NB4 (cell line): ENCODE results near the gene HMCN2.

Source experiments
- DNase-seq: peaks from one replicate; pipeline ENCODE4 v3.0.0; 2010; ENCODE audit warnings: low read depth
- H3K4me3 ChIP-seq: one replicate; pipeline ENCODE4 v1.5.1; 2011; ENCODE audit warnings: mild to moderate bottlenecking, low read depth, low read length, moderate library complexity
- MYC ChIP-seq: IDR thresholded peaks from 2 replicates; pipeline ENCODE4 v1.6.1; 2011; ENCODE audit warnings: low read depth, low read length
- POLR2A ChIP-seq: IDR thresholded peaks from 2 replicates; pipeline ENCODE4 v1.6.1; 2011; ENCODE audit warnings: mild to moderate bottlenecking; ENCODE audit not compliant: insufficient read length; ENCODE audit errors: extremely low read depth
- TF ChIP-seq, protein P1 (sequence below): IDR thresholded peaks from 2 replicates; pipeline ENCODE4 v1.6.1; 2011; ENCODE audit warnings: low read depth, low read length
- TF ChIP-seq, protein P2 (sequence below): IDR thresholded peaks from one replicate; pipeline ENCODE4 v1.5.1; 2012; ENCODE audit warnings: low read depth, low read length

The HMCN2 gene

GRCh38 chr9:130306823-130307666 is 41.5 kb downstream of the HMCN2 start:
- no peak overlapping the region for H3K4me3 ChIP-seq
- DNase-seq: no peak
- TF ChIP-seq POLR2A (no peak), MYC (no peak)
- TF ChIP-seq, protein P1, sequence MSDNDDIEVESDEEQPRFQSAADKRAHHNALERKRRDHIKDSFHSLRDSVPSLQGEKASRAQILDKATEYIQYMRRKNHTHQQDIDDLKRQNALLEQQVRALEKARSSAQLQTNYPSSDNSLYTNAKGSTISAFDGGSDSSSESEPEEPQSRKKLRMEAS: no peak
- TF ChIP-seq, protein P2, sequence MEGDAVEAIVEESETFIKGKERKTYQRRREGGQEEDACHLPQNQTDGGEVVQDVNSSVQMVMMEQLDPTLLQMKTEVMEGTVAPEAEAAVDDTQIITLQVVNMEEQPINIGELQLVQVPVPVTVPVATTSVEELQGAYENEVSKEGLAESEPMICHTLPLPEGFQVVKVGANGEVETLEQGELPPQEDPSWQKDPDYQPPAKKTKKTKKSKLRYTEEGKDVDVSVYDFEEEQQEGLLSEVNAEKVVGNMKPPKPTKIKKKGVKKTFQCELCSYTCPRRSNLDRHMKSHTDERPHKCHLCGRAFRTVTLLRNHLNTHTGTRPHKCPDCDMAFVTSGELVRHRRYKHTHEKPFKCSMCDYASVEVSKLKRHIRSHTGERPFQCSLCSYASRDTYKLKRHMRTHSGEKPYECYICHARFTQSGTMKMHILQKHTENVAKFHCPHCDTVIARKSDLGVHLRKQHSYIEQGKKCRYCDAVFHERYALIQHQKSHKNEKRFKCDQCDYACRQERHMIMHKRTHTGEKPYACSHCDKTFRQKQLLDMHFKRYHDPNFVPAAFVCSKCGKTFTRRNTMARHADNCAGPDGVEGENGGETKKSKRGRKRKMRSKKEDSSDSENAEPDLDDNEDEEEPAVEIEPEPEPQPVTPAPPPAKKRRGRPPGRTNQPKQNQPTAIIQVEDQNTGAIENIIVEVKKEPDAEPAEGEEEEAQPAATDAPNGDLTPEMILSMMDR: no peak

DNA sequence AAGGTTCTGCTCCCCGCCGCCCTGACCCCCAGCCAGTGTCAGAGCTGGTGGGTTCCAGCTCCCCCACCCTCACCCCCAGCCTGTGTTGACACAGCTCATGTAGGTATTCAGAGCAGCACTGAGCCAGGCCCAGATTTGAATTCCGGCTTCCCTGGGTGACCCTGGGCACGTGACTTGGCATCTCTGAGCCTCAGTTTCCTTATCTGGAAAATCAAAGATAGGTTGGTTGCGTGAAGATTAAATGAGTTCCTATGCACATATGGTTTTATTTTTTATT is 42.0 kb downstream of the HMCN2 start:
- no peak overlapping the region for H3K4me3 ChIP-seq
- DNase-seq: no peak
- TF ChIP-seq MYC: no peak
- TF ChIP-seq, protein P2: no peak
- no peak for TF ChIP-seq POLR2A
- TF ChIP-seq, protein P1: no peak

DNA sequence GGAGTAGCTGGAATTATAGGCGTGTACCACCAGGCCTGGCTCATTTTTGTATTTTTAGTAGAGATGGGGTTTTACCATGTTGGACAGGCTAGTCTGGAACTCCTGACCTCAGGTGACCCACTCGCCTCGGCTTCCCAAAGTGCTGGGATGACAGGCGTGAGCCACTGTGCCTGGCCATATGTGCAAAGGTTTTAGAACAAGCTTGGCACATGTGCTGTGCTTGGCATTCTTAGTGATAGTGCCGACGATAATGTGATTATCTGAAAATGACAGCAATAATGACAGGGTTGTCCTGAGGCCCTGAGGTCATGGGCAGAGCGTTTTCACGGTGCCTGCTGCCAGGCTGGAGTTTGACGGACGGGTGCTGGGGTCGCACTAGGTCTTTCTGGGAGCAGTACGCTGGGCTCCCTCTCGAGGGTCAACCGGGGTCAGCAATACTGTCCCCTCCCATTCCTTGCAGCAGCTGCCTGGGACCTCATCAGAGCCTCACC is 42.6 kb downstream of the HMCN2 start:
- DNase-seq: no peak
- TF ChIP-seq POLR2A (no peak), MYC (no peak)
- TF ChIP-seq, protein P1: no peak
- TF ChIP-seq, protein P2: no peak
- H3K4me3 ChIP-seq: no peak overlapping the region

GRCh38 chr9:130309689-130310455 is 44.3 kb downstream of the HMCN2 start:
- DNase-seq: no peak
- H3K4me3 ChIP-seq: no peak overlapping the region
- TF ChIP-seq POLR2A: no peak
- TF ChIP-seq, protein P1: no peak
- TF ChIP-seq, protein P2: no peak
- TF ChIP-seq MYC: no peak

DNA sequence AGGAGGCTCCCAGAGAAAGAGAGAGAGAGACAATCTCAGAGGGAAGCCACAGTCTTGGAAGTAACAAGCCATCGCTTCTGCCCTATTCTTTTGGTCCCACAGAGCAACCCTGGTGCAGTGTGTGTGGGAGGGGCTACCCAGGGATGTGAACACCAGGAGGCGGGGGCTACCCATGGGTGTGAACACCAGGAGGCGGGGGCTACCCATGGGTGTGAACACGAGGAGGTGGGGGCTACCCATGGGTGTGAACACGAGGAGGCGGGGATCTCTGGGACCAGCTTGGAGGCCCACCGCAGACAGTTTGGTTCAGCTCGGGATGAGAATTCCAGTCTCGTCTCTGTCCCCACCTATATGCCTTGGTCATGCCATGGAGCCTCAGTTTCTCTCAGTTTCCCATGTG is 44.9 kb downstream of the HMCN2 start:
- TF ChIP-seq, protein P2: no peak
- TF ChIP-seq, protein P1: no peak
- TF ChIP-seq POLR2A: no peak
- H3K4me3 ChIP-seq: no peak overlapping the region
- DNase-seq: no peak
